ENCODE data around the gene ALDH1A3. TPM values are rescaled to one million over a fixed set of nuclear protein-coding genes. Genes with fewer than 3 reads are reported as not detected.

The ALDH1A3 gene
- total RNA-seq, 2 donors from 2014 or later: 240 to 347 TPM

DNA sequence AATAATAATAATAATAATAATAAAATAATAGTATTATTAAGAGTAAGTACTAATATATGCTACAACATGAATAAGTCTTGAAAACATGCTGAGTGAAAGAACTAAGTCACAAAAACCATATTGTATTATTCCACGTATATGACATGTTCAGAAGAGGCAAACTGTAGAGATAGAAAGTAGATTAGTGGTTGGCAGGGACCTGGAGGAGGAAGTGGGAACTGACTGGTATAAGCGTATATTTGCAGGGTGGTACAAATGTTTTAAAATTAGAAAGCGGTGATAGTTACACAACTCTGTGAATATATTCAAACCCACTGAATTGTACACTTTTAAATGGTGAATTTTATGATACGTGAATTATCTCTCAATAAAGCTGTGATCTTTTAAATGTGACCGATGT is 72.3 kb downstream of the ALDH1A3 start:
- Histone ChIP-seq H3K27me3 (replicated peaks; ENCODE audit: insufficient read depth) (no peaks in the 10 kb centered on the region), H3K27ac (no peak overlapping the region), H3K4me3 (no peak overlapping the region), H3K36me3 (no peaks in the 10 kb centered on the region), H3K4me1 (replicated peaks) (no peaks in the 10 kb centered on the region), H3K9me3 (no peaks in the 10 kb centered on the region)
- no peak for DNase-seq (ENCODE audit: low spot score)
- TF ChIP-seq, protein P1, sequence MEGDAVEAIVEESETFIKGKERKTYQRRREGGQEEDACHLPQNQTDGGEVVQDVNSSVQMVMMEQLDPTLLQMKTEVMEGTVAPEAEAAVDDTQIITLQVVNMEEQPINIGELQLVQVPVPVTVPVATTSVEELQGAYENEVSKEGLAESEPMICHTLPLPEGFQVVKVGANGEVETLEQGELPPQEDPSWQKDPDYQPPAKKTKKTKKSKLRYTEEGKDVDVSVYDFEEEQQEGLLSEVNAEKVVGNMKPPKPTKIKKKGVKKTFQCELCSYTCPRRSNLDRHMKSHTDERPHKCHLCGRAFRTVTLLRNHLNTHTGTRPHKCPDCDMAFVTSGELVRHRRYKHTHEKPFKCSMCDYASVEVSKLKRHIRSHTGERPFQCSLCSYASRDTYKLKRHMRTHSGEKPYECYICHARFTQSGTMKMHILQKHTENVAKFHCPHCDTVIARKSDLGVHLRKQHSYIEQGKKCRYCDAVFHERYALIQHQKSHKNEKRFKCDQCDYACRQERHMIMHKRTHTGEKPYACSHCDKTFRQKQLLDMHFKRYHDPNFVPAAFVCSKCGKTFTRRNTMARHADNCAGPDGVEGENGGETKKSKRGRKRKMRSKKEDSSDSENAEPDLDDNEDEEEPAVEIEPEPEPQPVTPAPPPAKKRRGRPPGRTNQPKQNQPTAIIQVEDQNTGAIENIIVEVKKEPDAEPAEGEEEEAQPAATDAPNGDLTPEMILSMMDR (IDR thresholded peaks at IDR 0.05): no peak
- TF ChIP-seq POLR2A (IDR thresholded peaks at IDR 0.05): no peak
- TF ChIP-seq POLR2AphosphoS5 (IDR thresholded peaks at IDR 0.05): no peak
- intact Hi-C loops (cut with DNase I): no loop called here
- 83% methylated on average over 5 of the region's 5 CpGs for WGBS

DNA sequence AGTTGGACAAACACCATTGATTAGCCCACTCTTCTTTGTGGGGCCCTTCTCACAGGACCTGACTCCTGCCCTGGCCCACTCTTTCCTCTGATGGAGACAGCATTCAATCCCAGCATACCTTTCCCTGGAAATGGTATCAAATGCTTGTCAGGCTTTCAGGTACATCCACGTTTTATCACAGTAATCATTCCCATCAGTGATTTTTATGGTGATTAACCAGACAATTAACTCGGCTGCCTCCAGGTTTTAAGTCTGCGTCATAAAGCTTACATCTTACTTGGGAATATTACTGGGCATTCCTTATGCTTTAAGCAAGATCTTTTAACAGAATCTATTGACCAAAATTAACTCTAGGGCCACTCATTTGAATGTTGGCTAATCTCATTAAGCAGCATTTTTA is 72.9 kb downstream of the ALDH1A3 start:
- Histone ChIP-seq H3K27me3 (replicated peaks; ENCODE audit: insufficient read depth) (no peaks in the 10 kb centered on the region), H3K9me3 (no peaks in the 10 kb centered on the region), H3K4me1 (replicated peaks) (no peaks in the 10 kb centered on the region), H3K27ac (no peak overlapping the region), H3K36me3 (no peaks in the 10 kb centered on the region), H3K4me3 (no peak overlapping the region)
- TF ChIP-seq, protein P1 (IDR thresholded peaks at IDR 0.05): no peak
- intact Hi-C loops (cut with DNase I): no loop called here
- 49% methylated on average over 3 of the region's 3 CpGs for WGBS
- DNase-seq (ENCODE audit: low spot score): no peak

DNA sequence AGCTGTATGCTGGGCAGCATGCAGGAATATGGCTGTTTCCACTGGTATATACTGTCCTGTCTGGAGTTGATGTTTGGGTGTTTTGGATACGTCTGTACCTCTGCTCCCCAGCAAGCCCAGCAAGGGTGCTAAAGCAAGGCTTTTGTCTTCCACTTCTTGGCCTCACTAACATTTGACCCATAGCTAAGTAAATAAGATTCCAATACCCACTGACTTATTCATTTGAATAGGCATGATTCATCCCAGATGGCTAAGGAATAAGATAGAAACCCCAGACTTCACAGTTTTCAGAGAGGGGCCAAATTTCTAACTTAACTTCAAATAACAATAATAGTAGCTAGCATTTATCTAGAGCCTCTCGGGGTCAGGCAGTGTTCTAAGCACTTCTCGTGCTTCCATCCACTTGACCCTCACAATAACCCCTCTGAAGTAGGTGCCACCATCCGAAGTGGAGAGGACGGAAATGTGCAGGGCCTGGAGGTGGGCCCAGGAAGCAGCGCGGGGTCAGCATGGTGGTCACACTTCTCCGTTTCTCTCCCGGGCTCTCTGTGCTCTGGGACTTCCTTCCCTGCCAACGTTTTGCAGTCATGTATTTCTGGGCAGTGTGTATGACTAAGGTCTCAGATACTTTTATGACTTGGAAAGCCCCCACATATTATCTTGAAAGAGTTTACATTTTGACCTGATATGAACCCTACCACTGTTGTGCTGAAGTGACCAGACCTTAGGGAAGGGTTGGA is 78.9 kb downstream of the ALDH1A3 start:
- no peak overlapping the region for H3K27ac ChIP-seq
- DNase-seq (ENCODE audit: low spot score): no peak
- H3K36me3 ChIP-seq: no peaks in the 10 kb centered on the region
- 58% methylated on average over 10 of the region's 10 CpGs for WGBS
- TF ChIP-seq, protein P1 (IDR thresholded peaks at IDR 0.05): no peak
- no peak for TF ChIP-seq POLR2A (IDR thresholded peaks at IDR 0.05)
- no peak for TF ChIP-seq POLR2AphosphoS5 (IDR thresholded peaks at IDR 0.05)
- H3K4me1 ChIP-seq (replicated peaks): no peaks in the 10 kb centered on the region
- intact Hi-C loops (cut with DNase I): no loop called here
- no peaks in the 10 kb centered on the region for H3K9me3 ChIP-seq
- H3K4me3 ChIP-seq: no peak overlapping the region
- H3K27me3 ChIP-seq (replicated peaks; ENCODE audit: insufficient read depth): no peaks in the 10 kb centered on the region

DNA sequence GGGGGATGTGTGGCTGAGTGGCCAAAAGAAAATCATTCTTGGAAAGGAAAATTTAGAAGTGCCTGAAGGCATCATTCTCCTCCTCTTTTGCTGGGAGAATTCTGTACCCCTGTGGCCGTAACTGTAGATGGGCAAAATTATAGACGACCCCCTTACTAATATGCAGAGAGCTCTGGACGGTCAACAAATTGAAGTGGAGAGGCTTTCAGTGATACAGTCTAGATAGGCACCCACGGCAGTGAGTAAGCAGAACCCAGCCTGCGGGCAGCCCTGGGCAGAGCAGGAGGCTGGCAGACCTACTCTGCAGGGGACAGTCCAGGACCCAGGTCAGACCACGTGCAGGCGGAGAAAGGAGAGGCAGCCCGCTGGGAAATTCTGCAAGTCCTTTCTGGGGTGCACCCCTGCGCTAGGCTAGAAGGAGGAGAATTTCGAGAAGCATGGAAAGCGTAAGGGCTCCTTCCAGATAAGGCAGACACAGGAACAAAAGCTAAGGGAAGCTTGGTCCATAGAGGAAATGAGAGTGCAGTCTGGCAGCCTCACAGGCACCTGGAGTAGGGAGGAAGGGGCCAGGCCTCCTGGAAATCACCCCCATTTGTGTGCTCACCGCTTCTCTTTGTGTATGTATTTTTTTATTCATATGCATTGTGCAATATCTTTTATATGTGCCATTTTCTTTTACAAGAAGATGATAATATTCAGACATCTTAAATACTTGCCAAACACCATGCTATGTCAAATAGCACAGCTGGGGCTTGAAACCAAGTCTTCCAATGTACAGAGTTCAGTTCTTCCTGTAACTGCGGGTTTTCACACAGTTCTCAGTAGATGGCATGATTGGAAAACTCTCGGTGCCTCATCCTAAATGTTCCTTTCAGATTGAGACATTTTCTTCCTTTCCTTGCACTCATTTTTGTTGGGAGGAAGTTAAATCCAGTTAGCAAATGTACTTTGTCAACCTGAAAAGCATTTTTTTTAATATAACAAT is 79.7 kb downstream of the ALDH1A3 start:
- Histone ChIP-seq H3K4me3 (no peak overlapping the region), H3K27ac (no peak overlapping the region), H3K27me3 (replicated peaks; ENCODE audit: insufficient read depth) (no peaks in the 10 kb centered on the region), H3K9me3 (no peaks in the 10 kb centered on the region), H3K4me1 (replicated peaks) (no peaks in the 10 kb centered on the region), H3K36me3 (no peaks in the 10 kb centered on the region)
- no peak for DNase-seq (ENCODE audit: low spot score)
- TF ChIP-seq, protein P1 (IDR thresholded peaks at IDR 0.05): no peak
- TF ChIP-seq POLR2AphosphoS5 (IDR thresholded peaks at IDR 0.05) (no peak), POLR2A (IDR thresholded peaks at IDR 0.05) (no peak)
- 84% methylated on average over 14 of the region's 14 CpGs for WGBS
- intact Hi-C loops (cut with DNase I): no loop called here

Small RNA genes within 50 kb of the gene (small RNA-seq; reads per million reads assigned to genes)
- 0 reads per million in 2 donors for gene AC015712.3

Other genes starting within 250 kb of the ALDH1A3 start
- gene LRRK1, start 39.5 kb downstream of the ALDH1A3 start, total RNA-seq: 10 to 100 TPM; 18.6 to 20.3 TPM

Measured in prostate gland (tissue), 2 donors.